Measurements from ENCODE around the gene ARHGAP4. TPM values are rescaled to one million over a fixed set of nuclear protein-coding genes. Genes with fewer than 3 reads are reported as not detected.

The ARHGAP4 gene
- total and polyA plus RNA-seq, 4 donors, result 34.2 to 114 (median 80.4) TPM

DNA sequence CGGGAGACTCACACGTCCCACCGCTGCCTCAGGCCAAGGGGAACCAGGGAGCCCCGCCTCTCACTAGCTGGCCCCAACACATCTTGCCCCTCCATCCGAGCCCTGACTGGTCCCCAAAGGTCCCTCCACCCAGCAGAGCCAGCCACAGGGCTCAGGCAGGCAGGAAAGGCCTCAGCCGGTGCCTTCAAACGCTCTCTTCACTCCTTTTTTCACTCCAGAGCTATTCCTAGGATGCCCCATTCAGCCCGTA lies 1.5 kb upstream of the ARHGAP4 start:
- Histone ChIP-seq H3K4me1 (ENCODE audit: control insufficient read depth in 5 of 5, insufficient read depth in 5 of 5, low read length in 5 of 5) (peaks cover 0 to 29% (median 8%) of the 10 kb centered on the region in 5 donors), H3K9me3 (ENCODE audit: control insufficient read depth in 4 of 4, insufficient read depth in 3 of 4, low read length in 3 of 4) (peaks cover 0 to 3% (median 0%) of the 10 kb centered on the region in 4 donors), H3K27ac (ENCODE audit: low read depth in 1 of 2, low read length in 1 of 2) (peak overlapping the region; percentile 95 to 96), H3K4me3 (peak overlapping the region; percentile 49), H3K36me3 (ENCODE audit: control insufficient read depth in 4 of 4, insufficient read depth in 4 of 4, low read length in 4 of 4) (peaks cover 0 to 11% (median 4%) of the 10 kb centered on the region in 4 donors), H3K27me3 (ENCODE audit: control insufficient read depth in 3 of 3, insufficient read depth in 3 of 3, low read length in 2 of 3) (no peaks in the 10 kb centered on the region), H3K9ac (ENCODE audit: insufficient read depth in 1 of 2, low read length in 2 of 2) (peak overlapping the region; percentile 46 to 82)
- 0 to 14% methylated on average over 4 to 8 of the region's 8 CpGs for WGBS, 2 donors
- TF ChIP-seq, protein P1, sequence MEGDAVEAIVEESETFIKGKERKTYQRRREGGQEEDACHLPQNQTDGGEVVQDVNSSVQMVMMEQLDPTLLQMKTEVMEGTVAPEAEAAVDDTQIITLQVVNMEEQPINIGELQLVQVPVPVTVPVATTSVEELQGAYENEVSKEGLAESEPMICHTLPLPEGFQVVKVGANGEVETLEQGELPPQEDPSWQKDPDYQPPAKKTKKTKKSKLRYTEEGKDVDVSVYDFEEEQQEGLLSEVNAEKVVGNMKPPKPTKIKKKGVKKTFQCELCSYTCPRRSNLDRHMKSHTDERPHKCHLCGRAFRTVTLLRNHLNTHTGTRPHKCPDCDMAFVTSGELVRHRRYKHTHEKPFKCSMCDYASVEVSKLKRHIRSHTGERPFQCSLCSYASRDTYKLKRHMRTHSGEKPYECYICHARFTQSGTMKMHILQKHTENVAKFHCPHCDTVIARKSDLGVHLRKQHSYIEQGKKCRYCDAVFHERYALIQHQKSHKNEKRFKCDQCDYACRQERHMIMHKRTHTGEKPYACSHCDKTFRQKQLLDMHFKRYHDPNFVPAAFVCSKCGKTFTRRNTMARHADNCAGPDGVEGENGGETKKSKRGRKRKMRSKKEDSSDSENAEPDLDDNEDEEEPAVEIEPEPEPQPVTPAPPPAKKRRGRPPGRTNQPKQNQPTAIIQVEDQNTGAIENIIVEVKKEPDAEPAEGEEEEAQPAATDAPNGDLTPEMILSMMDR (IDR thresholded peaks at IDR 0.05; ENCODE audit: control extremely low read depth, extremely low read depth), result no peak
- ATAC-seq (ENCODE audit: insufficient read depth, low FRiP score) (no peak), DNase-seq (no peak)

DNA sequence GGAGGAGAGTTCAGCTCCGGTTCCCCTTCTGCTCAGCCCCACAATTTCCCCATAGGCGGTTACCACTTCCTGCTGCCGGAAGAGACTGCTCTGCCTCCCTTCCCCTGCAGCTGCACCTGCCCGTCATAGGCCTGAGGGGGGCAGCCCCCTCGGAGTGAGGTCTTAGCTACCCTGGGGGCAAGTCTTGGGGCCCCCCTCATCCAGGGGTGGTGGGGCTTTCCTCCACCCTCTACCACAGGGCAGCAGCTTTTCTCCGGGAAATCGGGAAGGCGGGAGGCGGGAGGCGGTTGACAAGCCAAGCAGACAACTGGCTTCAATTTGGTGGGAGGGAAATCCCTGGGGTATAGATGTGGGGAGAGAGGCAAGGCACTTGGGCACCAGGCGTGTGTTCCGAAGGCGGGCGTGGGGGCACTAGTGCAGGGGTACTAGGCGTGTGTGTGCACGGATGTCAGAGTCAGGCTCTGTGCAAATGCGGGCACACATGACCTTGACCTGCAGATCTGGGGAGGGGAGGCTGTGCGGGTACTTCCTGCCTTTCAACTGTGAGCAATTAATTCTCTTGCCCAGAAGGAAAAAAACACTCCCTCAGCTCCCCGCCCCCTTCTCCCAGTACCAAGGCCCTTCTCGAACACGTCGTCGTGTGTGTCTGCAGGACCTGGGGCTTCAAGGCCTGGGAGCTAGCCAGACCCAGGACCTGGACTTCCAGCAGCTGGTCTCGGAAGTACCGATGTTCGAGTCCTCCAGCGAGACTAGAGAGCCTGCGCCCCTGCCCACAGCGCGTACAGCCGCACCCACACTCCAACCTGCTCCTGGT lies 1.0 kb upstream of the ARHGAP4 start:
- H3K9ac ChIP-seq (ENCODE audit: insufficient read depth in 1 of 2, low read length in 2 of 2), result peak overlapping the region; percentile 46 to 82
- H3K4me1 ChIP-seq (ENCODE audit: control insufficient read depth in 5 of 5, insufficient read depth in 5 of 5, low read length in 5 of 5), result peaks cover 0 to 29% (median 9%) of the 10 kb centered on the region in 5 donors
- peaks cover 0 to 3% (median 0%) of the 10 kb centered on the region in 4 donors for H3K9me3 ChIP-seq (ENCODE audit: control insufficient read depth in 4 of 4, insufficient read depth in 3 of 4, low read length in 3 of 4)
- DNase-seq (peak; percentile 47 to 71 (median 61)), ATAC-seq (ENCODE audit: insufficient read depth, low FRiP score) (no peak)
- H3K36me3 ChIP-seq (ENCODE audit: control insufficient read depth in 4 of 4, insufficient read depth in 4 of 4, low read length in 4 of 4), result peaks cover 0 to 10% (median 4%) of the 10 kb centered on the region in 4 donors
- H3K27me3 ChIP-seq (ENCODE audit: control insufficient read depth in 3 of 3, insufficient read depth in 3 of 3, low read length in 2 of 3), result no peaks in the 10 kb centered on the region
- H3K27ac ChIP-seq (ENCODE audit: low read depth in 1 of 2, low read length in 1 of 2), result peak overlapping the region; percentile 95 to 96
- 0 to 26% methylated on average over 7 to 31 of the region's 31 CpGs for WGBS, 2 donors
- peak overlapping the region; percentile 49 for H3K4me3 ChIP-seq
- TF ChIP-seq, protein P1 (IDR thresholded peaks at IDR 0.05; ENCODE audit: control extremely low read depth, extremely low read depth), result no peak

DNA sequence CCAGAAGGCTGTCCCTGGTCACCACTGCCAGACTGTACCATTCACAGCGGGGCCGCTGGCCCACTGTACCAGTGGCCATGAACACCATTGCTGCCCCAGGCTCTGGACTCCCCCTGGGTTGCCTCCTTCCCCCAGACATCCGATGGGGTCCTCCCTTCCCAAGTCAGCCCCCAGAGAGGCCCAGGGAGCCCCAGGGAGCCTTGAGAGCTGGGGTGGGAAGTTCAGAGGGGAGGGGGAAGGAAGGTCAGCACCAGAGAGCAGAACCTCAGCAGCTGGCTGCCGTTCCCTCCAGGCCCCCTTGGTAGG lies 441 bp upstream of the ARHGAP4 start:
- peaks cover 0 to 29% (median 9%) of the 10 kb centered on the region in 5 donors for H3K4me1 ChIP-seq (ENCODE audit: control insufficient read depth in 5 of 5, insufficient read depth in 5 of 5, low read length in 5 of 5)
- peak overlapping the region; percentile 90 to 96 for H3K27ac ChIP-seq (ENCODE audit: low read depth in 1 of 2, low read length in 1 of 2)
- no peak for DNase-seq
- no peaks in the 10 kb centered on the region for H3K27me3 ChIP-seq (ENCODE audit: control insufficient read depth in 3 of 3, insufficient read depth in 3 of 3, low read length in 2 of 3)
- no peak overlapping the region for H3K4me3 ChIP-seq
- TF ChIP-seq, protein P1 (IDR thresholded peaks at IDR 0.05; ENCODE audit: control extremely low read depth, extremely low read depth), result no peak
- H3K9ac ChIP-seq (ENCODE audit: insufficient read depth in 1 of 2, low read length in 2 of 2), result no peak overlapping the region
- peaks cover 0 to 5% (median 3%) of the 10 kb centered on the region in 4 donors for H3K36me3 ChIP-seq (ENCODE audit: control insufficient read depth in 4 of 4, insufficient read depth in 4 of 4, low read length in 4 of 4)
- ATAC-seq (ENCODE audit: insufficient read depth, low FRiP score), result peak; percentile 28
- H3K9me3 ChIP-seq (ENCODE audit: control insufficient read depth in 4 of 4, insufficient read depth in 3 of 4, low read length in 3 of 4), result peaks cover 0 to 3% (median 0%) of the 10 kb centered on the region in 4 donors
- 8 to 28% methylated on average over 2 to 4 of the region's 4 CpGs for WGBS, 2 donors

Data from lung (tissue), 12 donors.